DND-41 (cell line): ENCODE results near the gene NTM.

Experiments used
- ATAC-seq: fragments of 200-7000 bp; cut with Tn5 transposase; 3 replicates; pipeline ENCODE4 v1.9.1; 2021; ENCODE audit warnings: low read depth; ENCODE audit not compliant: insufficient read depth
- DNase-seq: peaks from one replicate; pipeline ENCODE4 v3.0.0-alpha.2; 2020
- H2AFZ ChIP-seq: 2 replicates; pipeline ENCODE4 v1.6.0; 2012; ENCODE audit warnings: low read depth, low read length
- H3K27ac ChIP-seq: 2 replicates; pipeline ENCODE4 v1.5.1; 2012; ENCODE audit warnings: low read length, inconsistent platforms
- H3K27me3 ChIP-seq: fragments of 200-600 bp; sonication (generic); 2 replicates; pipeline ENCODE4 v1.6.0; 2012; ENCODE audit warnings: low read length, mild to moderate bottlenecking, inconsistent platforms; ENCODE audit not compliant: insufficient read depth, poor library complexity
- H3K36me3 ChIP-seq: 2 replicates; pipeline ENCODE4 v1.5.1; 2012; ENCODE audit warnings: low read length, inconsistent platforms; ENCODE audit not compliant: insufficient read depth
- H3K4me1 ChIP-seq: 2 replicates; pipeline ENCODE4 v1.5.1; 2012; ENCODE audit warnings: mild to moderate bottlenecking, low read length; ENCODE audit not compliant: insufficient read depth
- H3K4me2 ChIP-seq: 2 replicates; pipeline ENCODE4 v1.6.0; 2012; ENCODE audit warnings: mild to moderate bottlenecking, moderate library complexity, low read length, inconsistent platforms; ENCODE audit not compliant: insufficient read depth
- H3K4me3 ChIP-seq, 2 experiments: fragments of 200-600 bp in 1 of 2; shearing (Covaris generic) in 1 of 2; 2 replicates each; pipeline ENCODE4 v1.5.1; 2012 to 2016; ENCODE audit warnings: inconsistent platforms in 2 of 2, low read length in 2 of 2, mild to moderate bottlenecking in 2 of 2, low read depth in 1 of 2, moderate library complexity in 1 of 2
- H3K79me2 ChIP-seq: 2 replicates; pipeline ENCODE4 v1.6.0; 2012; ENCODE audit warnings: low read length, inconsistent platforms; ENCODE audit not compliant: insufficient read depth
- H3K9ac ChIP-seq: 2 replicates; pipeline ENCODE4 v1.6.0; 2012; ENCODE audit warnings: low read depth, mild to moderate bottlenecking, inconsistent platforms, low read length, moderate library complexity
- H3K9me3 ChIP-seq: 2 replicates; pipeline ENCODE4 v1.5.1; 2012; ENCODE audit warnings: low read length, moderate library complexity, mild to moderate bottlenecking, inconsistent platforms; ENCODE audit not compliant: insufficient read depth, severe bottlenecking
- H4K20me1 ChIP-seq: 2 replicates; pipeline ENCODE4 v1.6.0; 2012; ENCODE audit warnings: low read length; ENCODE audit not compliant: insufficient read depth
- EZH2 ChIP-seq: IDR thresholded peaks from 3 replicates; pipeline ENCODE4 v1.6.1; 2012; ENCODE audit warnings: borderline replicate concordance, low read depth, mild to moderate bottlenecking, moderate library complexity, low read length, inconsistent platforms; ENCODE audit not compliant: severe bottlenecking
- TF ChIP-seq, protein P1 (sequence below): IDR thresholded peaks from 2 replicates; pipeline ENCODE4 v1.5.1; 2012; ENCODE audit warnings: borderline replicate concordance, low read length, moderate library complexity, mild to moderate bottlenecking; ENCODE audit not compliant: poor library complexity, severe bottlenecking; ENCODE audit errors: extremely low read depth

The NTM gene

DNA sequence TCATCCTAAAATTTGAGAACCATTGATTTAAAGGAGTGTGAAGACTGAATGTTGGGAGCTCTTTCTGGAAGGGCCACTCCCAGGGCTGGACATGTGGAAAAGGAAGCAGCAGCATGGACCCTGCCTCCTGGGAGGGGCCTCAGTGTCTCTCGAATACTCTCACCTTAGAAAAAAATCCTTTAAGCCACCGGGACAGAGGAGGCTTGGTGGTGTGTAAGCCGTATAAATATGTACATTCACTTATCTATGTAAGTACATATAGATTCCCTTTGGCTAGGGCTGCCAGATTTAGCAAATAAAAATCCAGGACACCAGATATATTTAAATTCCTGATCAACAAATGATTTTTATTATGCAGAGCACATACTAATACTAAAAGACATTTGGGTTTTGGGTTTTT lies 17.6 kb downstream of the NTM start:
- Histone ChIP-seq H3K79me2 (no peaks in the 10 kb centered on the region), H3K27ac (no peak overlapping the region), H3K9ac (no peak overlapping the region), H3K36me3 (no peaks in the 10 kb centered on the region), H3K9me3 (no peaks in the 10 kb centered on the region), H2AFZ (no peak overlapping the region), H3K27me3 (peaks cover 21% of the 10 kb centered on the region), H4K20me1 (no peaks in the 10 kb centered on the region), H3K4me2 (no peak overlapping the region), H3K4me3 (no peak overlapping the region), H3K4me1 (no peaks in the 10 kb centered on the region)
- TF ChIP-seq, protein P1, sequence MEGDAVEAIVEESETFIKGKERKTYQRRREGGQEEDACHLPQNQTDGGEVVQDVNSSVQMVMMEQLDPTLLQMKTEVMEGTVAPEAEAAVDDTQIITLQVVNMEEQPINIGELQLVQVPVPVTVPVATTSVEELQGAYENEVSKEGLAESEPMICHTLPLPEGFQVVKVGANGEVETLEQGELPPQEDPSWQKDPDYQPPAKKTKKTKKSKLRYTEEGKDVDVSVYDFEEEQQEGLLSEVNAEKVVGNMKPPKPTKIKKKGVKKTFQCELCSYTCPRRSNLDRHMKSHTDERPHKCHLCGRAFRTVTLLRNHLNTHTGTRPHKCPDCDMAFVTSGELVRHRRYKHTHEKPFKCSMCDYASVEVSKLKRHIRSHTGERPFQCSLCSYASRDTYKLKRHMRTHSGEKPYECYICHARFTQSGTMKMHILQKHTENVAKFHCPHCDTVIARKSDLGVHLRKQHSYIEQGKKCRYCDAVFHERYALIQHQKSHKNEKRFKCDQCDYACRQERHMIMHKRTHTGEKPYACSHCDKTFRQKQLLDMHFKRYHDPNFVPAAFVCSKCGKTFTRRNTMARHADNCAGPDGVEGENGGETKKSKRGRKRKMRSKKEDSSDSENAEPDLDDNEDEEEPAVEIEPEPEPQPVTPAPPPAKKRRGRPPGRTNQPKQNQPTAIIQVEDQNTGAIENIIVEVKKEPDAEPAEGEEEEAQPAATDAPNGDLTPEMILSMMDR: no peak
- no peak for TF ChIP-seq EZH2
- ATAC-seq (no peak), DNase-seq (no peak)

DNA sequence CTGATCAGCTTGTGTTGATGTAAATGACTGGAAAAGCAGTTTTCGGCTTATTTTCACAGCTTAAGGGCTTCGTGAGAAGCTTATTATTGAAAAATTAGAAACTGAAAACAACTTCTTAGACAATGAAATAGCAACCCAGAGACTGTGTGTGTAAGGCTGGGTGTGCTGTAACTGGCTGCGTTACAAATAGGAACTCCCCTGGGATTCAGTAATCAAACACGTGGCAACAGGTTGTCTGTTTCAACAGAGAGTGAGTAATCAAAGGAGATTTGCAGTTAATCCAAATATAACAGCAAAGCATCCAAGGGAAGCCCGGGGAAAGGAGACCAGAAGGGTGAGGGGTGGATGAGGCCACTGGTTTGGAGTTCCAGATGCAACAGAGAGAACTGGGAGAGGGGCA lies 19.2 kb downstream of the NTM start:
- DNase-seq (no peak), ATAC-seq (no peak)
- Histone ChIP-seq H3K4me2 (no peak overlapping the region), H3K4me1 (no peaks in the 10 kb centered on the region), H3K4me3 (no peak overlapping the region), H4K20me1 (no peaks in the 10 kb centered on the region), H3K9me3 (no peaks in the 10 kb centered on the region), H2AFZ (no peak overlapping the region), H3K27me3 (peaks cover 21% of the 10 kb centered on the region), H3K9ac (no peak overlapping the region), H3K79me2 (no peaks in the 10 kb centered on the region), H3K27ac (no peak overlapping the region), H3K36me3 (no peaks in the 10 kb centered on the region)
- TF ChIP-seq, protein P1: no peak
- no peak for TF ChIP-seq EZH2

DNA sequence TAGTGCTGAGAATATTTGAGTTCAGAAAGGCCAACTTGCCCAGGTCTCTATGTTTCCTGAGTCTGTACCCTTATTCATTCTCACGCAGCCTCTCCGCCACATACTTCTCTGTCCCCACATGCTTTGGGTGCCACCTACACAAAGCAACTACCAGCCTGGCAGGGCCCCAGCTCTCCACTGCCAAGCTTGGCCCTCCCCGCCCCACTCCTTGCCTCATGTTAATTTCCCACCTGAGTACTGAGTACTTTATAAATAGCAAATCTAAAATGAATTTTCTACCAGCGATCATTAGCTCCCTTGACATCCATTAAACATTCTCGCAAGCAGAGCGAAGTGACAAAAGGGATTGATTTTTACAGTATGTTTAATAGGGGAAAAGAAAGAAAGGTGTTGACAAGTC lies 20.8 kb downstream of the NTM start:
- ATAC-seq (no peak), DNase-seq (no peak)
- Histone ChIP-seq H3K4me1 (no peaks in the 10 kb centered on the region), H3K79me2 (no peaks in the 10 kb centered on the region), H3K27me3 (peaks cover 13% of the 10 kb centered on the region), H2AFZ (no peak overlapping the region), H3K9ac (no peak overlapping the region), H3K36me3 (no peaks in the 10 kb centered on the region), H3K27ac (no peak overlapping the region), H4K20me1 (no peaks in the 10 kb centered on the region), H3K9me3 (no peaks in the 10 kb centered on the region), H3K4me2 (no peak overlapping the region), H3K4me3 (no peak overlapping the region)
- no peak for TF ChIP-seq EZH2
- TF ChIP-seq, protein P1: no peak
